Uterus (tissue), 2 donors: ENCODE measurements around the gene GON4L.

Experiments used
- POLR2A ChIP-seq, 2 donors: fragments of 450-650 bp; IDR thresholded peaks; one replicate each; pipeline ENCODE4 v1.6.1; 2016; ENCODE audit warnings: antibody characterized with exemption in 2 of 2, mild to moderate bottlenecking in 1 of 2, moderate library complexity in 1 of 2
- TF ChIP-seq, protein P1 (sequence below), 4 experiments: fragments of 200-600 bp in 2 of 4; fragments of 450-650 bp in 2 of 4; sonication (generic) in 2 of 4; IDR thresholded peaks; one replicate each; pipeline ENCODE4 v1.5.1; 2016 to 2019; ENCODE audit warnings: antibody characterized with exemption in 4 of 4, mild to moderate bottlenecking in 2 of 4, moderate library complexity in 1 of 4

- TF ChIP-seq, protein P1, sequence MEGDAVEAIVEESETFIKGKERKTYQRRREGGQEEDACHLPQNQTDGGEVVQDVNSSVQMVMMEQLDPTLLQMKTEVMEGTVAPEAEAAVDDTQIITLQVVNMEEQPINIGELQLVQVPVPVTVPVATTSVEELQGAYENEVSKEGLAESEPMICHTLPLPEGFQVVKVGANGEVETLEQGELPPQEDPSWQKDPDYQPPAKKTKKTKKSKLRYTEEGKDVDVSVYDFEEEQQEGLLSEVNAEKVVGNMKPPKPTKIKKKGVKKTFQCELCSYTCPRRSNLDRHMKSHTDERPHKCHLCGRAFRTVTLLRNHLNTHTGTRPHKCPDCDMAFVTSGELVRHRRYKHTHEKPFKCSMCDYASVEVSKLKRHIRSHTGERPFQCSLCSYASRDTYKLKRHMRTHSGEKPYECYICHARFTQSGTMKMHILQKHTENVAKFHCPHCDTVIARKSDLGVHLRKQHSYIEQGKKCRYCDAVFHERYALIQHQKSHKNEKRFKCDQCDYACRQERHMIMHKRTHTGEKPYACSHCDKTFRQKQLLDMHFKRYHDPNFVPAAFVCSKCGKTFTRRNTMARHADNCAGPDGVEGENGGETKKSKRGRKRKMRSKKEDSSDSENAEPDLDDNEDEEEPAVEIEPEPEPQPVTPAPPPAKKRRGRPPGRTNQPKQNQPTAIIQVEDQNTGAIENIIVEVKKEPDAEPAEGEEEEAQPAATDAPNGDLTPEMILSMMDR (IDR thresholded peaks at IDR 0.05) = no peak
- no peak for TF ChIP-seq POLR2A (IDR thresholded peaks at IDR 0.05)
Measured at GRCh38 chr1:155861896-155862295, 4.9 kb upstream of the GON4L start.
